Measurements from ENCODE around the gene OR9Q1.
"Not testable (repeated sequence)": the region's sequence is repeated elsewhere in the genome, so short reads cannot be mapped to it uniquely, and the experiment has no call there.

Gene OR9Q1

GRCh38 chr11:58133309-58134076 lies 109.8 kb downstream of the OR9Q1 start:
- DNase-seq (ENCODE audit: low read depth) = no peak

DNA sequence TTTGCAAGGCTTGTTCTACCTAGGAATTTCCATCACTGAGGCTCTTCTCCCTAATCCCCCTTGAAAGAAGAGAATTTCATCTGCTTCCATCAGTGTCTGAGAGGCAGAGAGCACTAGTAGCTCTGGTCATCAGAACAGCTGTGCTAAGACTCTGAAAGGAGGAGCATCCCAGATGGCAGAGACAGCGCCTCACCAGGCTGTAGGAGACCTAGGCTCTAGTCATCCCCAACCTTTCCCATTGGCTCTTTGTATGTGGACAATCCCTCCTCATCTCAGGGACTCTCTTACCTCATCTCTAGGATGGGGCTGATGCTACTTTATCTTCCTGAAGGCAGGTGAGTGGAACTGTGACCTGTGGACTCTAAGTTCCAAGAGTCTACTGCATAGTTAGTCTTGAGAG lies 110.5 kb downstream of the OR9Q1 start:
- no peak for DNase-seq (ENCODE audit: low read depth)

GRCh38 chr11:58135171-58135570 lies 111.5 kb downstream of the OR9Q1 start:
- no peak for DNase-seq (ENCODE audit: low read depth)

DNA sequence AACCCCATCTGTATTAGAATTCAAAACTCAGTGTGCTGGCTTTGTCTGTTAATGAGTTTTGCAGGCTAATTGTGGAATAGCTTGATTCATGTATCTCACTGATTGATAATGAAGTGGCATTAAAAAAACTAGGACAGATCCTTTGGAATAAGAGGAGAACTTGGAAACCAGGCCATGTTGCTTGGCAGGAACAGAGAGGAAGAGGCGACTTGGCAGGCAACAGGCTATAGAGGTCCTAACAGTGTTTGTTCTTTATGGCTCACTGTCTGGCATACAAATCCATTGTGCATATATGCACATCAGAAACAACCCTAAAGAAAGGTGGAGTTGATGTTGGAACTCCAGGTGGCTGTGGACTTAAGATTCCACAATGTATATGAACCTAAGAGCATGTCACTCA lies 119.1 kb downstream of the OR9Q1 start:
- no peak for DNase-seq (ENCODE audit: low read depth)

DNA sequence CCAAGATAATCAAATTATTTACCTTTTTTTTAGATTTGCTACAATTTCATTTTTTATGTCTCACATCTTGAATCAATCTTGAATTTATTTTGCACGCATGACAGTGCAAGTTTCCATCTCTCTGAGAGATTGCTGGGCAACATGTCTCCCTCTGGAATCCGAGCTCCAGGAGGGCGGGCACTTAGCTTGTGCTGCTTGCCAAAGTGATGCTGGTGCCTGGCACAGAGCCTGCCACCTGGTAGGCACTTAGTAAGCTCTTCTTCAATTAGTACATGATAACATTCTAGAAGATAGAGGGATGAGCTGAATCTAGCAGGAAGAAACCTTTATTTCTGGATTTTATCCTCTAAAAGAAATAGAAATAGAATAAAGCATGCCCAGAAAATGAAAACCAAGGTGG lies 129.1 kb downstream of the OR9Q1 start:
- no peak for DNase-seq (ENCODE audit: low read depth)

DNA sequence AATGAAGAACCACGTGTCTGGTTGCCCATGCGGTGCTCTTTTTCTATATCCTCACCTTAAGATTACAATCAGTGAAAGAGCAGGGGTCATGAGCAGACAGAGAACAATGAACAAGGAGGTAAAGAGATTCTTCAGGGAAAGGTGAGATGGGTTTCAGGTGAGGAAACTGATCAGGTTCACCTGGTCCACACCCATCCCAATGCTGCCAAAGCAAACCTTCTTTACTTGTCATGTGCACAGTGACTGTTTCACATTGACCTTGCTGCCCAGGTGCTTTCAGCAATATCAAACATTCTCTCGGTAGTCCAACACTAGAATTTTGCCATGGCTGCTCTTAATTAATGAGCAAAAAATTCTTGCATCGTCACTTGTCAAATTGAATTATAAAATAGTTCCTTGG lies 140.7 kb downstream of the OR9Q1 start:
- no peak for DNase-seq (ENCODE audit: low read depth)

DNA sequence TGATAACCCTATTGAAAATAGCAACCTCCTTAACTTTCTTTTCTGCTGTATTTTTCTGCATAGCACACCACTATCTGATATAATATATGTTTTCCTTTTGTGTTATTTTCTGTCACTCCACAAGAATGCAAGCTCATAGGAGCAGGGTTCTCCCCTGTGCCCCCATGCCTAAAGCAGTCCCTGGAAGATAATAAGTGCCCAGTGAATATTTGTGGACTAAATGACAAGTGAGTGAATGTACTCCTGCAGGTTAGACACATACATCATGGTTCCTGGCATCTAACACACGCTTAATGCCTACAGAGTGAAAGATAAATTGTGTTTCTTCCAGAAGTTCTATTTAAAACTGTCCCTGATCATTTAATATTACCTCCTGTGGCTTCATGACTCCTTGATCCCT lies 141.3 kb downstream of the OR9Q1 start:
- DNase-seq (ENCODE audit: low read depth) = no peak

- no peak for DNase-seq (ENCODE audit: low read depth)
Measured at GRCh38 chr11:58165504-58166106, 141.9 kb downstream of the OR9Q1 start.

DNA sequence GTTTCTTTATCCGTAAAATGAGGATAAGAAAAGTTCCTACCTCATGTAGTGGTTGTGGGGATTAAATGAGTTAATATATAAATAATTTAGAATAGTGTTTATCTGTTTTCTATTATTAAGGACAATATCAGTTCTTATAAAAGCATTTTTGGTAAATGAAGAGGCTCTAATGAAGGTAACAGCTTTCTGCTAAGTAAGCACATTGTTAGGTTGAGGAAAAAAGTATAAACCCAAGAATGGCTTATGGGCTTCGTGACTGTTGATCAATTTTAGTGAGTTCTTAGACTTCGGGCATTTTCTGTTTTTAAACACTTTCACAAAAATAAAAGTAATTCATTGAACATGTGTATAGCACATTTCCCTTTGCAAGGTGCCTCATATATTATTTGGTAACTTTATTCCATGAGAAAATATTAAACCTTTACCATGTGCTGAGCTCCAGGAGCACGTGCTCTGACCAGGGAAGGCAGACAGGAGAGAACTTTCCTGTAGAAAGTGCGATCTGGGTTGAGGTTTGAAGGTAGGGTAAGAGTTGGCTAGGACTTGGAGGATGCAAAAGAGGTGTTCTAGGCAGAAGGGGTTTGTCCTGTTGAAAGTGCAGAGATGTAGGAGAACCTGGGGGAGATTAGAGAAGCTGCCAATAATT lies 153.9 kb downstream of the OR9Q1 start:
- DNase-seq (ENCODE audit: low read depth) = no peak

DNA sequence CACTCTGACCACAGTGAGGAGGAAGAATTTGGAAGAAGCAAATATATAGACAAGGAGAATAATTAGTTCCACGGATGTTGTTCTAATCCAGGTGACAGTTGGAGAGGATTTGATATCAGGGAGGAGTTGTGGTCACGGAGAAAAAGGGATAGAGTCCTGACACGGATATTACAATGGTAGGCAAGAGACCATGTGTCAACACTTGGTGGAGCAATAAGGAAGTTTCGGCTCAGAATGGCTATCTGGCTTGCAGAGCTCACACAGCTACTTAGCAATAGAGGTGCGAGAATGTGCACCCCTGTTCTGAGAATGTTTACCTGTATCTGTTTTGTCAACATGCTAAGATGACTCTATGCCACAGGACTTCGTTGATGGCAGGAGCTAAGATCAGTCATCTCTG lies 154.8 kb downstream of the OR9Q1 start:
- DNase-seq (ENCODE audit: low read depth) = no peak

GRCh38 chr11:58179648-58180047 lies 156.0 kb downstream of the OR9Q1 start:
- DNase-seq (ENCODE audit: low read depth) = no peak

GRCh38 chr11:58186938-58187337 lies 163.3 kb downstream of the OR9Q1 start:
- no peak for DNase-seq (ENCODE audit: low read depth)

- DNase-seq (ENCODE audit: low read depth) = no peak
Measured at GRCh38 chr11:58188770-58189169, 165.1 kb downstream of the OR9Q1 start, which contains the start of gene OR9Q2. OR9Q2 (plus strand) TSS chr11:58189070; CDS start chr11:58190491, 1,421 bp downstream.

DNA sequence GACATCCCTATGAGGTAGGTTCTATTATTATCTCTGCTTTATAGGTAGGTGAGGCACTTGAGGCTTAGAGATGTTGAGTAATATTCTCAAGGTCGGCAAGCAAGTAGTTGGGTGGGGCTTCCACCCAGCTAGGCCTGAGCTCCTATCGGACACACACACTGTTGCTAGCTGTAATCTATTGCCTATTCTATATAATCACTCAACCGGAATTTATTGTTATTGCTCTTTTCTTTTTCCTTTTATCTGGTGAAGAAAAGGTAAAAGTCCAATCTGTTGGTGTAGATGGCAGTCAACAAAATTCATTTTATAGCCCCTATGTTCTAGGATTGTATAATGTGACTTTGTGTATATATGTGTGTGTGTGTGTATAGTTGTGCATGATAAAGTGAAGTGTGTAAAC lies 168.5 kb downstream of the OR9Q1 start:
- no peak for DNase-seq (ENCODE audit: low read depth)

GRCh38 chr11:58193391-58193790 lies 169.7 kb downstream of the OR9Q1 start:
- no peak for DNase-seq (ENCODE audit: low read depth)

- no peak for DNase-seq (ENCODE audit: low read depth)
Measured at GRCh38 chr11:58195939-58196338, 172.3 kb downstream of the OR9Q1 start.

- no peak for DNase-seq (ENCODE audit: low read depth)
Measured at GRCh38 chr11:58199271-58199670, 175.6 kb downstream of the OR9Q1 start.

- DNase-seq (ENCODE audit: low read depth) = no peak
Measured at GRCh38 chr11:58204042-58204441, 180.4 kb downstream of the OR9Q1 start, which contains the start of gene OR1S2. OR1S2 (minus strand) TSS chr11:58204142; CDS start chr11:58204142, 0 bp downstream.

- not testable (repeated sequence) for DNase-seq (ENCODE audit: low read depth)
Measured at GRCh38 chr11:58212420-58212819, 188.7 kb downstream of the OR9Q1 start, which contains the start of gene OR1S1. OR1S1 (plus strand) TSS chr11:58212720.

DNA sequence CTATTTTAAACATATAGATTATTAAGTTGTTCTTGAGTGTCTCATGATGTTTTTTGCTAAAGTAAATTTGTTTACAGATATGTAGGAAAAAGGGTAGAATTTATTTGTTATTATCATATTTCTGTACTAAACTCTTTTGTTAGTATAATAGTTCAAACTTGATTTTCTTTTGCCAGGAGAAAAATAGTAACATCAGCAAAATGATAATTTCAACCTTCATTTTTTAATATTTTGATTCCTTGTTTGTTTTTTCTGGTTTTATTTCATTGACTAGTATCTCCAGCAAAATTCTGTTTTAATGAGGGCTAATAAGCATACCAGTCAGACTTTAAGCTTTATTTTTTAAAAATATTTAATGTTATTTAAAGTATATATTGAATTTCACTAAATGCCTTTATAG lies 192.8 kb downstream of the OR9Q1 start:
- DNase-seq (ENCODE audit: low read depth) = no peak

GRCh38 chr11:58222721-58223120 lies 199.0 kb downstream of the OR9Q1 start:
- DNase-seq (ENCODE audit: low read depth) = no peak

DNA sequence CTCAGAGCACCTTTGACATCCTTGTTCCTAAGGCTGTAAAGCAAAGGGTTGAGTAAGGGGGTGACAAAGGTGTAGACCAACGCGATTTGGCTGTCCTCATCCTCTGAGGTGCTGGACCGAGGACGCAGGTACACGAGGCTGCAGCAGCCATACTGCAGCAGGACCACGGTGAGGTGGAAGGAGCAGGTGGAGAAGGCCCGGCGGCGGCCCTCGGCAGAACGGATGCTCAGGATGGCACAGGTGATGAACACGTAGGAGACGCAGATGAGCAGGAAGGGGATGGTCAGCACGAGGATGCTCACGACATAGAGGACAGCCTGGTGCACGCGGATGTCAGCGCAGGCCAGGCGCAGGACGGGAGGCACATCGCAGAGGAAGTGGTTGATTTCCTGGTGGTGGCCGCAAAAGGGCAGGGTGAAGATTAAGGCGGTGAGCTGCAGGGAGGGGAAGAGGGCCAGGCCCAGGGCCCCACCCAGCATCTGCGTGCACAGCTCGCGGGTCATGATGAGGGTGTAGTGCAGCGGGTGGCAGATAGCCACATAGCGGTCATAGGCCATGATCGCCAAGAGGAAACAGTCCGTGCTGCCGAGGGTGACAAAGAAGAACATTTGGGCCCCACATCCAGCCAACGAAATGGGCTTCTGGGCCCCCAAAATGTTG lies 204.4 kb downstream of the OR9Q1 start:
- DNase-seq (ENCODE audit: low read depth) = no peak

Measured in fibroblast of the conjunctiva (primary cell).